ENCODE data around the gene KCNH6. TPM values are rescaled to one million over a fixed set of nuclear protein-coding genes. Genes with fewer than 3 reads are reported as not detected.

KCNH6 gene
- total RNA-seq, 1 experiment from 2014 or later, result 1.6 TPM

DNA sequence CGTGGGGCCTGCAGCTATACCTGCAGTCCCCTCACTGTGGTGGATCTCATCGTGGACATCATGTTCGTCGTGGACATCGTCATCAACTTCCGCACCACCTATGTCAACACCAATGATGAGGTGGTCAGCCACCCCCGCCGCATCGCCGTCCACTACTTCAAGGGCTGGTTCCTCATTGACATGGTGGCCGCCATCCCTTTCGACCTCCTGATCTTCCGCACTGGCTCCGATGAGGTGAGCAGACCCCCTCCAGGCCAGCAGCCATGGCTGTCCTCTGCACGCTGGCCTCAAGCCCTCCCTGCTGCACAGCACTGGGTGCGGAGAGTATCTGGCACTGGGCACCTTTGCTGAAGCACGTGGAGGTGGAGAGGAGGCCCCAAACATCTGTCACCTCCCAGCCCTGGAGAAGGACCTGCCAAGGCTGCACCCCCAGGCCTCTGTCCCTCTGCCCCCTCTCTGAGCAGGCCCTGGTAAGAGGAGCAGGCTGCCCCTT is 11.0 kb downstream of the KCNH6 start:
- H4K8ac ChIP-seq (replicated peaks; ENCODE audit: insufficient read length, low read depth, low read length), result no peak overlapping the region
- no peak overlapping the region for H2AFZ ChIP-seq (ENCODE audit: low read length)
- no peaks in the 10 kb centered on the region for H3K79me1 ChIP-seq (ENCODE audit: insufficient read depth, low read depth, low read length, poor library complexity, severe bottlenecking)
- no peaks in the 10 kb centered on the region for H3K79me2 ChIP-seq (ENCODE audit: insufficient read depth, low read length)
- H3K14ac ChIP-seq (ENCODE audit: insufficient read depth, low read length), result no peak overlapping the region
- H3K23ac ChIP-seq (ENCODE audit: insufficient read length, low read depth, low read length), result no peak overlapping the region
- H2BK5ac ChIP-seq (ENCODE audit: insufficient read length, low read length), result no peak overlapping the region
- peaks cover 8% of the 10 kb centered on the region for H3K23me2 ChIP-seq (ENCODE audit: insufficient read length, low read depth, low read length, poor library complexity, severe bottlenecking)
- no peak overlapping the region for H2BK120ac ChIP-seq (ENCODE audit: low read depth, low read length, poor library complexity, severe bottlenecking)
- H3K36me3 Mint-ChIP-seq (ENCODE audit: insufficient read depth in 1 of 3, low read depth in 3 of 3), result no peaks in the 10 kb centered on the region; a peak in 1 of 7 replicates
- TF ChIP-seq, protein P1, sequence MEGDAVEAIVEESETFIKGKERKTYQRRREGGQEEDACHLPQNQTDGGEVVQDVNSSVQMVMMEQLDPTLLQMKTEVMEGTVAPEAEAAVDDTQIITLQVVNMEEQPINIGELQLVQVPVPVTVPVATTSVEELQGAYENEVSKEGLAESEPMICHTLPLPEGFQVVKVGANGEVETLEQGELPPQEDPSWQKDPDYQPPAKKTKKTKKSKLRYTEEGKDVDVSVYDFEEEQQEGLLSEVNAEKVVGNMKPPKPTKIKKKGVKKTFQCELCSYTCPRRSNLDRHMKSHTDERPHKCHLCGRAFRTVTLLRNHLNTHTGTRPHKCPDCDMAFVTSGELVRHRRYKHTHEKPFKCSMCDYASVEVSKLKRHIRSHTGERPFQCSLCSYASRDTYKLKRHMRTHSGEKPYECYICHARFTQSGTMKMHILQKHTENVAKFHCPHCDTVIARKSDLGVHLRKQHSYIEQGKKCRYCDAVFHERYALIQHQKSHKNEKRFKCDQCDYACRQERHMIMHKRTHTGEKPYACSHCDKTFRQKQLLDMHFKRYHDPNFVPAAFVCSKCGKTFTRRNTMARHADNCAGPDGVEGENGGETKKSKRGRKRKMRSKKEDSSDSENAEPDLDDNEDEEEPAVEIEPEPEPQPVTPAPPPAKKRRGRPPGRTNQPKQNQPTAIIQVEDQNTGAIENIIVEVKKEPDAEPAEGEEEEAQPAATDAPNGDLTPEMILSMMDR (conservative IDR thresholded peaks at IDR 0.05), result no peak
- no peak overlapping the region; a peak in 1 of 5 replicates for H3K4me3 Mint-ChIP-seq
- no peak overlapping the region for H3K9ac ChIP-seq (ENCODE audit: extremely low read depth, insufficient read length, low read length)
- WGBS (ENCODE audit: extremely low coverage, insufficient read length, low lambda C conversion rate), result no CpG with 5 or more reads among the region's 17 CpGs
- H3K4me1 ChIP-seq (ENCODE audit: insufficient read depth, low read length), result peaks cover 6% of the 10 kb centered on the region; the same call in 1 of the 2 replicates
- no peak overlapping the region; a peak in 2 of 7 replicates for H3K27ac Mint-ChIP-seq
- H4K91ac ChIP-seq (ENCODE audit: insufficient read length, low read depth, low read length), result no peak overlapping the region
- no peak overlapping the region for H3K27ac ChIP-seq (ENCODE audit: insufficient read length, low read depth, low read length)
- H2BK20ac ChIP-seq (ENCODE audit: low read depth, low read length, poor library complexity, severe bottlenecking), result no peak overlapping the region
- H3K4me1 Mint-ChIP-seq, result peaks cover 12 to 14% of the 10 kb centered on the region in 2 experiments
- no peaks in the 10 kb centered on the region for H3K9me3 ChIP-seq (ENCODE audit: control insufficient read depth, low read depth, low read length)
- no peaks in the 10 kb centered on the region; the same call in 1 of the 2 replicates for H3K27me3 ChIP-seq (ENCODE audit: insufficient read depth, low read length)
- H3K18ac ChIP-seq (ENCODE audit: insufficient read length, low read depth, low read length), result no peak overlapping the region
- H2AK5ac ChIP-seq (ENCODE audit: insufficient read length, low read length), result no peak overlapping the region
- H3K4me2 ChIP-seq (ENCODE audit: insufficient read depth, insufficient read length, low read length), result no peak overlapping the region
- peaks cover 8% of the 10 kb centered on the region for H3K27me3 Mint-ChIP-seq (ENCODE audit: low read depth)
- no peak for DNase-seq
- no peak overlapping the region for H4K5ac ChIP-seq (ENCODE audit: insufficient read length, low read depth, low read length)
- no peak overlapping the region for H2BK12ac ChIP-seq (ENCODE audit: insufficient read length, low read depth, low read length)
- H3T11ph ChIP-seq (ENCODE audit: low read length), result no peak overlapping the region
- no peak overlapping the region for H3K4ac ChIP-seq (ENCODE audit: low read depth, low read length)
- no peak overlapping the region for H3K56ac ChIP-seq (ENCODE audit: insufficient read length, low read depth, low read length)
- no peak overlapping the region for H2BK15ac ChIP-seq (ENCODE audit: low read depth, low read length)
- no peaks in the 10 kb centered on the region; a peak in 1 of 5 replicates for H3K9me3 Mint-ChIP-seq
- H4K20me1 ChIP-seq (ENCODE audit: control insufficient read depth, insufficient read depth, insufficient read length), result no peaks in the 10 kb centered on the region

Data from H9 (cell line).